Measurements from ENCODE around the gene FETUB.

FETUB gene

GRCh38 chr3:186639778-186640472 lies at the start of gene FETUB:
Gene FETUB (plus strand): TSS chr3:186640399. CDS start chr3:186640461, 62 bp downstream.
- DNase-seq: no peak

GRCh38 chr3:186590580-186591295 lies 49.5 kb upstream of the FETUB start:
- no peak for DNase-seq

DNA sequence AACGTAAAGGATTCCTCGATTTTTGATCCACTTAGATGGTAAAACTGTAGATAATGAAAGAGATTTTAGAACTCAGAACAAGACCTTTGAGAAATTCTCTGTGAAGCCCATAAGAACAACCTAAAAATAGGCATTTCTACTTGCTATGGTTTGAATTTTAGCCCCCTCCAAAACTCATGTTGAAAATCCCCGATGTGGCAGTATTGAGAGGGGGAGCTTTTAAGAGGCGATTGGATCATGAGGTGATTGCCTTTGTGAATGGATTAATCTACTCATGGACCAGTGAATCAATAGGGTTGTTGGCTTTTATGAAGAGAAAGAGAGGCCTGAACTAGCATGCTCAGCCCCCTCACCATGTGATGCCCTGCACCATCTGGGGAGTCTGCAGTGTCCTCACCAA lies 47.5 kb upstream of the FETUB start:
- no peak for DNase-seq

DNA sequence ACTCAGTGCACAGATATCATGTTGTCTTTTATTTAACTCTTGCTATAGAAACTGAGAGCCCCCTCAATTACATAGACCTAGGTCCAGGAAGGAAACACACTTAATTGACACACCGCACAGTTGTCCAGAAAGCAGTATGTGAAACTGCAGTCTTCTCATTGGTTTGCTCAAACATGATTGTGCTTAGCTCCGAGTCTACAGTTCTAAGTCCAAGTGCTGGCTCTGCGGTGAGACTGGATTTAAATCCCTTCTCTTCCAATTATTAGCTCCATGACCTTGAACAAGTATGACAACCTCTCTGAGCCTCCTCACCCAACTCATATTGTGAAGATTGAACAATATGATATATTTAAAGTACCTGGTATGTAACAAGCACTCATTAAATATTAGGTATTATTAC lies 46.3 kb upstream of the FETUB start:
- DNase-seq: no peak

- no peak for DNase-seq
These were observed 45.5 kb upstream of the FETUB start for GRCh38 chr3:186594591-186595113.

- no peak for DNase-seq
These were observed 43.5 kb upstream of the FETUB start for GRCh38 chr3:186596568-186597287.

DNA sequence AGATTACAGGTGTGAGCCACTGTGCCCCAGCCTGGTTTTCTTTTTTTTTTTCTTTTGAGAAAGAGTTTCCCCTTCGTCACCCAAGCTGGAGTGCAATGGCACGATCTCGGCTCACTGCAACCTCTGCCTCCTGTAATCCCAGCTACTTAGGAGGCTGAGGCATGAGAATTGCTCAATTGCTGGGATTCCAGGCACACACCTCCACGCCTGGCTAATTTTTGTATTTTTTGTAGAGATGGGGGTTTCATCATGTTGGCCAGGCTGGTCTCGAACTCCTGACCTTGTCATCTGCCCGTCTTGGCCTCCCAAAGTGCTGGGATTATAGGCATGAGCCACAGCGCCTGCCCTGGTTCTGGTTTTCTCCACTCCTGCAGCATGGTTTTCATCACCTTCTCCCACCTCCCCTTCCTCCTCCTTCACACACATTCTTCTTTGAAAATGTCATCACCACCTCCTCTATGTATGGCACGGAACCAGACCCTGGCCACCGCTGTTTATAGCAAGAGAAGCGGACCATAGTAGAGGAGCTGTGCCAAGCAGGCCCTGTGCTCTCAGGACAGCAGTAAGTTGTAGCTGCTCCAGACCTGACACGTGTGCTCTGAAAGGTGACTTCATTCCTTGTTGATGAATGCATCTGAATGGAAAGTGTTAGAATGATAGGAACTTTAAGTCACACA lies 42.0 kb upstream of the FETUB start:
- no peak for DNase-seq

GRCh38 chr3:186598794-186599141 lies 41.4 kb upstream of the FETUB start:
- no peak for DNase-seq

GRCh38 chr3:186599142-186599784 lies 40.9 kb upstream of the FETUB start:
- no peak for DNase-seq

DNA sequence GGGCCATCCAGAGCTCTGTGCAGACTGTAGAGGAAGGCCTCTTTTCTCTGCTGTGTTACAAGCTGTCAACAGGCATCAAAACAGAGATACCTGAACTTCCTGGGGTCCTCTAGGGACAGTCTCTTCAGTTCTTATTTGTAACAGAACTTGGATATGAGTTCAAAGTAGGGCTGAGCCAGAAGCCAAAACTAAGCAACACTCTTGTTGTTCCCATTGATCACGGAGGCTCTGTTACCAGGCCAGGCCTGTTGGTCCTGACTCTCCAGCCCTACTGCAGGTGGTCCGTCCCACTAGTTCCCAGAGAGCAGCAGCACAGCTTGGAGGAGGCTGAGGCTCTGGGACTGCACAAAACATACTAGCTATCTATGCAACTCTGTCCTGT lies 40.4 kb upstream of the FETUB start:
- DNase-seq: no peak

DNA sequence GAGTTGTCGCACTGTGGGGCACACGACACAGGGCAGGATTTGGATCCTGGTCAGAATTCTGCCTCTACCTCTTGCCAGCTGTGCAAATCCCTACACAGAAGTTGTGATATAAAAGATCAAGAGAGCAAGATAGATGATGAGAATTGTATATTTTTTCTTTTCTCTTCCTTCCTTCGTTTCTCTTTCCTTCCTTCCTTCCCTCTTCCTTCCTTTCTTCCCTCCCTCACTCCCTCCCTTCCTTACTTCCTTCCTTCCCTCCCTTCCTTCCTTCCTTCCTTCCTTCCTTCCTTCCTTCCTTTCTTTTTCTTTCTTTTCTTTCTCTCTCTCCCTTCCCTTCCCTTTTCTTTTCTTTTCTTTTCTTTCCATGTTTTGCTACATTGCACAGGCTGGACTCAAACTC lies 39.3 kb upstream of the FETUB start:
- no peak for DNase-seq

- DNase-seq: no peak
These were observed 37.0 kb upstream of the FETUB start for GRCh38 chr3:186603159-186603558.

- no peak for DNase-seq
These were observed 35.1 kb upstream of the FETUB start for GRCh38 chr3:186605078-186605477.

GRCh38 chr3:186605561-186606545 lies 34.3 kb upstream of the FETUB start:
- no peak for DNase-seq

DNA sequence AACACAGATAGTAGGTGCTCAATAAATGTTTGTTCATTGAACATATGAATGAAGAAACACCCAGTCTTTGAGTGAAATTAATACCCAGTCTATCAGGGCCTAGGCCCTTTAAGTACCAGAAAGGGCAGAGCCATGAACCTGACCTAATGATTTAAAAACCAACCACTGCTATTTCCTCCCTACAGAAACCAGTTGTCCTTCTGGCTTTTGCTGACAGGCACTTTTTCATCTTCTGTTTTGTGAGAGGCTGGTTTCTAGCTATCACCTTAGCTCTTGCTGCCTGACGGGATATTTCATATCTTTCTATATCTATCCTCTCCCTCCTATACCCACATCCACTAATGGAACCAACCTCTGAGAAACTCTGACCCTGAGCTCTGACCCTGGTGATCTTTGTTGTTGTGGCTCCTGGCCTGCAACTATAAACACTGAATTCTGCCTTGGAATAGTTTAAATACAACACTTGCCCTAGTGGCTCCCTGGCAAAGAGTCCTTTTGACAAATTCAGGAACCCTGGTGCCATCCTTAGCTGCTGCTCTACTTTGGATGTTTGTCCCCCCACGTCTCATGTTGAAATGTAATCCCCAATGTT lies 31.5 kb upstream of the FETUB start:
- no peak for DNase-seq

- DNase-seq: peak; percentile 7 to 13
These were observed 30.8 kb upstream of the FETUB start for GRCh38 chr3:186609247-186609868.

- no peak for DNase-seq
These were observed 28.1 kb upstream of the FETUB start for GRCh38 chr3:186612065-186612464.

GRCh38 chr3:186612721-186613636 lies 27.2 kb upstream of the FETUB start, which contains the start of gene AHSG:
Gene AHSG (plus strand): TSS chr3:186613060. CDS start chr3:186613142, 82 bp downstream.
- DNase-seq: no peak

DNA sequence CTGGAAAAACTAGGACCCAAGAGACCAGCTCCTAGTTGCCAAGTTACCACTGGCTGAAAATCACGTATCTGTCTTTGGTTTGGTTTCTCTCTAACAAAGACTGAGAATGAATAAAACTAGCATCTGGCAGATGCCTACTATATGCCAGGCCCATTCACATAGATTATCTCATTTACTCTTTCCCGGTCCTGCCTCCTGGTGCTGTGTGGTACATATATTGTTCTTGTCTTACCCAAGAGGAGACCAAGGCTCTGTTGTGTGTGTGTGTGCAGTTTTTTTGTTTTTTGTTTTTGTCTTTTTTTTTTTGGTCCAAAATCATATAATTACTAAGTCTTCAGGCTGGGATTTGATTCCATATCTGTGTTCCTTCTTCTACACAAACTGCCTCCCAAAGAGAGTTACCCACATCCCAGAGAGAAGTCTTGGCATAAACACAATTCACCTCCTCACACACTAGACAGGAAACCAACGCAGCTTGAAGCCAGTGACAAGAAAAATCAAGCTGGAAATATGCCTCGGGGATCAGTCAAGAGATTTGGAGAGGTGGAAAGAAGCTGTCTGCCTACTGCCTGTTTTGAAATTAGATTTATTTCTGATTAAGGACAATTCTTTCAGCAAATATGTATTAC lies 26.4 kb upstream of the FETUB start:
- DNase-seq: no peak
